HG02610 (cell line): ENCODE data around the gene CDH2.
"Not testable (repeated sequence)": the region's sequence is repeated elsewhere in the genome, so short reads cannot be mapped to it uniquely, and the experiment has no call there.

Experiments
- ATAC-seq: cut with Tn5 transposase; IDR thresholded peaks from one replicate; pipeline ENCODE4 v1.9.1; 2021; ENCODE audit warnings: mild to moderate bottlenecking, moderate library complexity; ENCODE audit not compliant: unreplicated experiment

Gene CDH2

DNA sequence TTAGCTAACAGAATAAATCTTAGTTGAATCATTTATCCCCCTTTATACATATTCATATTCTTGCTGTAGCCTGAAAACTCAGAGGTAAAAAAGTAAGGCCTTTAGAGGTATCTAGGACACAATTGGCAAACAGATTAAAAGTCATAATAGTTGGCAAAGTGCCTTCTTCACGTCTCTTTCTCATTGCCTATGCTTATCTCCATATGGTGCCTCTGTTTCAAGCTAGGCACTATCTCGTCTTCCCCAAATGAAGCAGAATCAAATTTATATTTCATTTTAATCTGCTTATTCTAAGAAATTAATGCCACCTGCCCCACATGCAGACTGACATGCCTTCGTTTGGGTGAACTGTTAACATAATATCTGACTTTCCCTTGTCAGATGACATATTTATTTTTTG lies 245.4 kb downstream of the CDH2 start:
- no peak for ATAC-seq

DNA sequence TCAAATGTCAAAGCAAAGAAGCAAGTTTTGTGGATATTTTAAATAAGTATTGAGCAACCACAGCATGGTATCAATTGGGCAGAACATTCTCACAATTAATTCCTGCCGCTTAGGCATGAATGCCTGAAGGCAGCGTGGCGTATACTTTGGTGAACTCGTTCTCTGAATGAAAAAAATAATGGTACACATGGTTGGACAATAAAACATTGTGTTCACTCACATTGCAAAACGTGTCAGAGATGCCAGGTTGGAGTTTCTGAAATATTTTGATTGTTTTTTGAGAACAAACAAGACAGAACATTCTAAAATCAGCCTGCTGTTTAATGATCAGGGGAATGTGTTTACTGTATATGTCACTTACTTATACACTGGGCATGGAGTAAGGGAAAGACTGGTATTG lies 254.2 kb downstream of the CDH2 start:
- no peak for ATAC-seq

DNA sequence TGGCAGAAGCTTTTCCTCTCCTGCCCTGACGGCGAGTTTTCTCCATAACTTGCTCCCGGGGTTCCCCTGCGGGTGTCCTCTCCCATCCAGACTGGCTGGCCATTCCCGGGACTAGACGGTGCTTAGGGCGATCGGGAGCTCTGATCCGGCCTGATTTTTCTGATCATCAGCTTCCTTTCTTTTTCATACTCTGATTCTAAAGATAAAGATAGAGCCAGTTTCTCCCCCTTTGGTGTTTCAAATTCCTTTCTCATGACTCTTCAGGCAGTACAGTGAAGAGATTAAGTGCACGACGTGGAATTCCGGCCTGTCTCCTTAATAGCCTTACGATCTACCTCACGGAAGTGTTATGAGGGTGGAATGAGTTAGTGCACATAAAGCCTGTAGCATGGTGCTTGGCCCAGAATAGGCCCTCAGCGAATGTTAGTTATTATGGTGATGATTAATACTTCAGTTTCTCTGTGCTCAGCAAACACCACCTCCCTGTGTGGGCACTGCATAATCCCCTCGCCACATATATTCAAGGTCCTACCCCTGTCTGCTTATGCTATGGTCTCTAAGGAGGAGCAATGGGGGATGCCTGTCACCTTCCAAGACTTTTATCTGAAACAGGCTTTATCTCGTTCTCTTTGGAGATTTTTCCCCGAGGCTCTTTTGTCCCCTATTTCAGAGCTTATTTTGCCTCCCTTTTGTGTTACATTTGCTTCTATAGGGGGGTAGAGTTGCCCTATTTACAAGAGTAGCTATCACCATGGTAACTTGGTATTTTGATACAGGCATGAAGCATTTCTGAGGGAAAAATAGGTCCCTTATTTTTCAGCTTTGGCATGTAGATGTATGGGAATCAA lies 254.8 kb downstream of the CDH2 start:
- no peak for ATAC-seq

DNA sequence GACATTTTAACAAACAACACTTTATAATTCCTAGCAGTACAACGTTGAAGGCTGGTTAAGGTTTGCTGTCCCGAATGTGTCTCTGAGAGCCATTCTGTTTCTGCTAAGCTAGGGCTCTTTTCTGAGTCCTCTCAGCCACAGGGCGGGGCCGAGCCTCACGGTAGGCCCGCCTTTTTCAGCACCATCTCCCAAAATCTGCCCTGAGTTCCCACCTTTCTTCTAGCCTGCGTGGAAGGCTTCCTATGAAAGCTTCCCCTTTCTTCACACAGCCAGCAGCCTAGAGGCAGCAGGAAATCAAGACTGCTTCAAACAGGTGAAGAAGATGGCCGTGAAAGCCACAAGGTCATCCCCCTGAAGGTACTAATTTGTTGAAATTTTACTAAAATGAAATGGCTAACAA lies 255.5 kb downstream of the CDH2 start:
- no peak for ATAC-seq

DNA sequence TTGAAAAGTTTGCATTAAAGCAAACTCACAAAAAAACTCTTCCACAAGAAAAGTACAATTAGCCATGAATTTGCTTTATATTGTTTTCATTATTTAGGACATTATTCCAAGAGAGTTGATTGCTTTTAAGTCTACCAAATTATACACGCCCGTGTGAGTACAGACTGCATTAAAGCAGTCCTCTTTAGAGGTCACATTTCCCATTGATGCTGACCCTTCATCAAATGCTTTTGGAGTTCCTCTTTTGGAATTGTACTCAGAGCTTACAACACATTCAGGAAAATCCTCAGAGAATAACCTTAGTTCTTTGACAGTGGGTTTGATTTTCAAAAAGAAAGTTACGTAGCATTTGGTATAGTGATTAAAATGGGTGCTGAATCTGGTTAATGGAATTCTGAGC lies 256.1 kb downstream of the CDH2 start:
- ATAC-seq: no peak

DNA sequence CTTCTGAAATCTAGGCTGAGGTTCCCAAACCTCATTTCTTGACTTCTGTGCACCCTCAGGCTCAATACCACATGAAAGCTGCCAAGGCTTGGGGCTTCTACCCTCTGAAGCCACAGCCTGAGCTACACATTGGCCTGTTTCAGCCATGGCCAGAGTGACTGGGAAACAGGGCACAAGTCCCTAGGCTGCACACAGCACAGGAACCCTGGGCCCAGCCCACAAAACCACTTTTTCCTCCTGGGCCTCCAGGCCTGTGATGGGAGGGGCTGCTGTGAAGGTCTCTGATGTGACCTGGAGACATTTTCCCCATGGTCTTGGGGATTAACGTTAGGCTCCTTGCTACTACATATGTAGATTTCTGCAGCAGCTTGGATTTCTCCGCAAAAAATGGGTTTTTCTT lies 270.7 kb downstream of the CDH2 start:
- ATAC-seq: not testable (repeated sequence)

DNA sequence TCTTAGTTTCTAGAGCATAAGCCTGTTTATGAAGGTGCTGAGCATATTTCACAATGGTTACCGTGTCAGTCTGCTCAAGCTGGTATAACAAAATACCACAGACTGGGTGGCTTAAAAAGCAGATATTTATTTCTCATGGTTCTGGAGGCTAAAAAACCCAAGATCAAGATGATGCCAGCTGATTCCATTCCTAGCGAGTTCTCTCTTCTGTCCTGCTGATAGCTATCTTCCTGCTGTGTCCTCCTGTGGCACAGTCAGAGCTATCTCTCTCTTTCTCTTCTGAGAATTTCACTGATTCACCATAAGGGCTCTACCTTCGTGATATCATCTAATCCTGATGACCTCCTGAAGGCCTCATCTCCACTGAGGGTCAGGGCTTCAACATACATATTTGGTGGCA lies 273.0 kb downstream of the CDH2 start:
- ATAC-seq: no peak

DNA sequence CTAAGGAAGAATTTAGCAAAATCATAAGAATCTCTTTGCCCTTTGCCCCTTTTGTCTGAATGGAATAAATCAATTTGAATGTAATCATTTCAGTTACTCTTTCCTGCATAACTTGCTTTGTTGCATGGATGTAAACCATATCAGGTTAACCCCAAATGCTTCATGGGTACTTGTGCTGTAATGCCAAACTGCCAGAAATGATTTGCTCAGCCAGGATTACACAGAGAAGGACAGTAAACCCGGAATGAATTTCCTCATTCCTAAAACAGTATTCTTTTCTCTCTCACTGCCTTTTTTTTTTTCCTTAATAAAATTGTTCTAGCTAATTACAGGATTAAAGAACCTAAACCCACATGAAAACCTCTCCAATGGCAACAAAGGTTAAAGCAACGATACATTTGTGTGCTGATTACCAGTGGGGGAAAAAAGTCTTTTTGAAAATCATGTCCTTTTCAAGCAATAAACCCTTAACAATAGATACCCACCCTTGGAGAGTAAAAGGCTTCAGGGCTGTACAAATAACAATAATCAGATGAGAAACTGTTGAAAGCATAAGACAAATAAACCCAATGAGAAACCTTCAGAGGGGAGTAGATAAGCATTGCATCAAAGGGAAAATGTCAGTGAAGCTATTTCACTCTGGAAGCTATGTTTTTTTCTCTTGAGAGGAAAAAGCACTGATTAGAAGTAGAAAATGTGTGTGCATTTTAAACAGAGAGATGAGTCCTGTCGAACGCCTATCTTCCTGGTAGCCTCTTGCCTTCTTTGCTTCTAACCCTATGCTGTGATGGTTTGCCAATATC lies 275.3 kb downstream of the CDH2 start:
- no peak for ATAC-seq
